HG02642 (cell line): ENCODE measurements around the gene FHIT.

Experiments
- ATAC-seq: cut with Tn5 transposase; IDR thresholded peaks from one replicate; pipeline ENCODE4 v1.9.1; 2021; ENCODE audit warnings: mild to moderate bottlenecking; ENCODE audit not compliant: unreplicated experiment, poor library complexity

Gene FHIT

DNA sequence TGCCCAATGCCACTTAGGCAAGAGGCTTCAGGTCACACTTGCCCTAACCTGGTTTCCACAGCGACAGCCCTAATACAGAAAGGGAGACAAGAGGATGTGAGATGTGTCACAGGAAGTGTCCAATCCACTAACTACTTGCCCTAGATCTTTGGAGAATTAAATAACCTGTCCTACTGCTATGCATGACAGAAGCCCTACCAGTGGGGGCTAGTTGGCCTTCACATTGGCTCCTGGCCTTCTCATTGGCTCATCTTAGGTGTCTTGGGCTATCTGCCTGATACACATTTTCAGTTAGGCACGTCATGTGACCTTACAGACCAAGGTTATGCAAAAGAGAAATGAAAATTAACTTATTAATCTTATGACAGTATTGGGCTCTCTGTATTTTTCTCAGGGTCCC lies 449.9 kb downstream of the FHIT start:
- no peak for ATAC-seq

DNA sequence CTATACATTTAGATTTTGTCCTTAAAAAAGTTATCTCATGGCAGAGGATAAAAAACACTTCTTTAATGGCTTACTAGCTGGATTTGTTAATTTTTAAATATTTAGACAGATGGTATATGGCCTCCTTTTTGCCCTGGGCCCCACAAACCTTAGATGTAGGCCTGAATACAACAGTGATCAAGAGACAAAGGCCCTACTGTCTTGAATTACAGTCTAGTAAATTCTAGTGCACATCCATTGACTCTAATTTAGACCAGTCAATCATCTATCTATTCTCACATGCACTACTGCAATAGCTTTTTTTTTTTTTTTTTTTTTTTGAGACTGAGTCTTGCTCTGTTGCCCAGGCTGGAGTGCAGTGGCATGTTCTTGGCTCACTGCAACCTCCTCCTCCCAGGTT lies 452.8 kb downstream of the FHIT start:
- no peak for ATAC-seq

DNA sequence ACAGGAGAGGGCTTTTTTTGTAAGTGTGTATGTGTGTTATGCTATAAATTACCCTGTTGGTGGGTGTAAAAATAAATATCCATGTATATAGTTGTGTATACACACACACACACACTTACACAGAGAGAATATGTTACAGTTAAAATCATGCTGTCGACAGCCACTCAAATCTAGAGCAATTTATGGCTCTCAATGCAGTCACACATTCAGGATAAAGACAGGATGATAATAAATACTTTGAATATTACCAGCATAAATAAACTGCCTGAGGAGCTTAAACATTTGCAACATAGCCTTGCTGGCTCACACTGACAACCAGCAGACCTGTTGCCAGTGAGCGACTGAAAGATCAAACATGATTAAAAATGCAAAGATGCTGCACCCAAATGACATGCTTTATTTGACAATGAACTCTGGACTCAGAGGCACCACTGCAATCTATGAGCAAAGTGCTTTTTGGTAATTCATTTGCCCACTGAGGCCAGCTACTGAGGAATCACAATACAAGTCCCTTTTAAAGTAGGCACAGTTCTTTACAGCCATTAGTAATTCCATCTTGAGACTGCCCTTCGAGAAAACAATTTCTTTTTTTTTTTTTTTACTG lies 458.9 kb downstream of the FHIT start:
- no peak for ATAC-seq

DNA sequence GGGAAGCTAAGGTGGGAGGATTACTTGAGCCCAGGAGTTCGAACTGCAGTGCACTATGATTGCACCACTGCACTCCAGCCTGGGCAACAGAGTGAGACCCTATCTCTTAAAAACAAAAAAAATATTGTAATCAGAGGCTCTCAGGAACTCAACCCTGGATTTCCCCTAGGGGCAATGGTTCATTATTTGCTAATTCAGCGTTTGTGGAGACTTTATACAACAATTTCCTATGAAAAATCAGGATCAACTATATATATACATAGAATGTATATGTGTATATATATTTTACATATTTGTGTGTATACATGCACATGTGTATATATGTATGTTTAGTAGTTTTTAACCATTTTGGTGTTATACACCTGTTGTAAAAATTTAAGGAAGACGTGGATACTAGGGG lies 463.1 kb downstream of the FHIT start:
- ATAC-seq = no peak

DNA sequence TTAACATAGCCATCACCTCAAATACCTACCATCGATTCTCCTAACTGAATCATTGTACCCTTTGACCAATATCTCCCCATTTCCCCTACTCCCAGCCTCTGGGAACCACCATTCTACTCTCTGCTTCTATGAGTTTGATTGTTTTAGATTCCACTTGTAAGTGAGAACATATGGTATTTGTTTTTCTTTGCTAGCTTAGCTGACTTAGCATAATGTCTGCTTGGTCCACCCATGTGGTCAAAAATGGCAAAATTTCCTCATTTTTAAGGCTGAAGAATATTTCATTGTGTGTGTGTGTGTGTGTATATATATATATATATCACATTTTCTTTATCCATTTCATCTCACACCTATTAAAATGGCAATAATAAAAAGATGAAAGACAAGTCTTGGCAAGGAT lies 469.3 kb downstream of the FHIT start:
- no peak for ATAC-seq

DNA sequence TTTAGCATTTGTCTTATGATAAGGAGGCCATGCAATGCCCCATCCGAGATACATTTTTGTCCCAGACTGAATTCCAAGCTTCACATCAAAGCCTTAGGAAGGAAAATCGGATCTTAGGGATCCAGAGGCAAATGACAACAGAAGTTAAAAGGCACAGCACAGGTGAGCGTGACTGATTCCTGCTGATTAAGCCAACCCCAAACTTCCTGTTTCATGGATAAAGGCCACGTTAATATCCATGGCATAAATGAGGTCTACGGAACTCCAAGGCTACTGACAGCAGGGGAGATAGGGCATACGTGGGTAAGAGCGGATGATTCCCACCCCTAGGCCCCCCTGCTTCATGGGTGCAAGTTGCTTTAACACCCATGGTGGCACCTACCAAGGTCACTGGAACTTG lies 471.6 kb downstream of the FHIT start:
- ATAC-seq = no peak

DNA sequence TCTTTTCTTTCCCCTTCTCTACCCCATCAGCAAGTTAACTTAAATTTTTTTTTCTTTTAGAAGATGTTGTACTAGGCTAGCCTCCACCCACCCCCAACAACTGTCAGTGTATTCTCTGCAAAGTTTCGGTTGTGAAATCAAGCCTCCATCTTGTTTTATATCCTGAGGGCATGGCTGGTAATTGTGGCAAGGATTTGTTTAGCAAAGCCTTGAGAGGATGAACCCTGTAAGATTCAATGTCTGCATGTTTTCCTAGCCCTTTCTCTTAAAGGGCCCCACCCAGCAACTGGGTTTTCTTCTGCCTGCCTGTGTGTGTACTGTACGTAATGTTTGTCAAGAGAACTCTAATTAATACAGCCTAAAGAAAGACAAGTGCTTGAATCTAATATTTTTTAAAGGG lies 475.3 kb downstream of the FHIT start:
- ATAC-seq = no peak

DNA sequence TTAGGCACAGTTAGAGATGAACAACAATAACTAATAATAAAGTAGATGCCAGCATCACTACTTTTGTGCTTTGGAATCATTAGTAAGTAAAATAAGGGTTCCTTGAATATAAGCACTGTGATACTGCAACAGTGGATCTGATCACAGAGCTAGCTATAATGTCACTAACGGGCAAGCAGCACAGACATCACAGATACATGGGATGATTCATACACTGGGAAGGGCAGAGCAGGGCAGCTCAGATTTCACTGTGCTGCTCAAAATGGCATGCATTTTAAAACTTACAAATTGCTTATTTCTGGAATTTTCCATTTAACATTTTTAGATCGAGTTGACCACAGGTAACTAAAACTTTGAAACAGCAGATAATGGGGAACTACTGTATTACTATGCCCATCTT lies 476.6 kb downstream of the FHIT start:
- no peak for ATAC-seq

DNA sequence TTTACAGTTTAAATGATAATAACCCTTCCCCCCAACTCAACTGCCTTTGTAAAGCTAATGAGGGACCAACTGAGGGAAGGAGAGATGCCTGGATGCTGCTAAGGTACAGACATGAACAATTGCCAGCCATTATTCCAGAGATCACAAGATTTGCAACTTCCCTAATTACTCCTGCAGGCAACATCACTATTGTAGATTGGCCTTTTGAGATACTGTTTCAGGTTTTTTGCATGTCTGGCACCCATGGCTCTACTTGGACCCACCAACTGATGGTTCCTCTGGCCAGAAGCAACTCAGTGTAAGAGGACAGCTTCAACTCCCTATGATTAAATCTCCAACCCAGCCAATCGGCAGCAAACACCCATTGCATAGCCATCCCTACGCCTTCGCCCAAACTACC lies 478.7 kb downstream of the FHIT start:
- no peak for ATAC-seq

DNA sequence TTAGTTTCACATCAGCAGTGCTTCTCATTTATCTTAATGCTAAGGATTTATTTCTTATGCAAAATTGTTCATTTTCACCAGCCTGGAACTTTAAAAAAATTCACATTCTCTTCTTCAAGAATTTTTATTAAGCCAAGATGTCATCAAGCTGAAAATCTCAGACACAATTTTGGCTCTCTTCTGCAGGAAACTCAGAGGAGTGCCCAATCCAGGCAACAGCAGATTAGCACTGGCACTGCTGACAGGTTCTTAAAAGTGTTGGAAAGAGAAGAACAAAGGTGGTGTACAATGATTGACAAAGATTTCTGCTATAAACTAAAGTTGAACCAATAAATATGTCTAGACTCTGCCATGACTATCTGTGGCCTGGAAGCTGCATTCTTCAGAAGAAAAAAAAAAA lies 479.5 kb downstream of the FHIT start:
- ATAC-seq = no peak

DNA sequence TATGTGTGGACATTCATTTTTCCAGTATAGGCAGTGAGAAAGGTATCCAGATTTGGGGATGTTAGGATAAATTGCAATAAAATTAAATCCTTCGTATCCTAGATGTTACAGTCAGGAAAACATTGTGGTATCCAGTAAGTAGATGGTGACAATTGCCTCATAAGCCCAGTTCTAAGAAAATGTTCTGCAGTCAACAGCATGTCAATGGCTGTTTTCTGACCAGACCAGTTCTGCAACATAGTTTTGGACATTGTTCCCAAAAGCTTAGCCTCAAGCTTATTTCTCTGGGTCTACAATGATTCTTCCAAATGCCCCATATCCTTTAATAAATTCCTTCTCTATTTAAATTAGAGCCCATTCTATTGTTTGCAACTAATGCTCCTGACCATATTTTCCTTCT lies 480.7 kb downstream of the FHIT start:
- ATAC-seq = no peak

DNA sequence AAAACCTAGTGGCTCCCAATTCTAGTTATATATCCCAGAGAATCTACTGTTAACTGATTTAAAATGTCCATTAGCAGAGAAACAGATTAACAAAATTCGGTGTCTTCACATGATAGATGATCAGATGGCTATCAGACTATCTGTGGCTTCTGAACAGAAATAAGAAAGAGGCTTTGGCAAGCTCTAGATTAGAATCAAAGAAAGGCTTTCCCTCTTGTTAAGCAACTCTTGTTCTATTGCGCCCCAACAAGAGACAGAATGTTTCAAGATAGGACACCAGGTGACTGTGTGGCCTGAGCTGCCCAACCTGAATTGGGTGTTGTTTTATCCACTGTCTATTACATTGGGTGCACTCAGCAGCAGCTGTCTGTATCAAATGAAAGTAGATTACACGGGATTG lies 483.7 kb downstream of the FHIT start:
- no peak for ATAC-seq

DNA sequence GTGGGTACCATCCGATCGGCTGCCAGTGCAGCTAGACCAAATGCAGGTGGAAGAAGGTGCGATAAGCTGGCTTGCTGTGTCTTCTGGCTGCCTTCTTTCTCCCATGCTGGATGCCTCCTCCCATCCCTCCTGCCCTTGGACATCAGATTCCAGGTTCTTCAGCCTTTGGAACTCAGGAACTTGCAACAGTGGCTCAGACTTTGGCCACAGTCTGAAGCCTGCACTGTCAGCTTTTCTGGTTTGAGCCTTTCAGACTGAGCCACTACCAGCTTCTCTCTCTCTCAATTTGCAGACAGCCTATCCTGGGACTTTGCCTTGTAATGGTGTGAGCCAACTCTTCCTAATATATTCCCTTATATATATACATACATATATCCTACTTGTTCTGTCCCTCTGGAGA lies 485.5 kb downstream of the FHIT start:
- no peak for ATAC-seq

DNA sequence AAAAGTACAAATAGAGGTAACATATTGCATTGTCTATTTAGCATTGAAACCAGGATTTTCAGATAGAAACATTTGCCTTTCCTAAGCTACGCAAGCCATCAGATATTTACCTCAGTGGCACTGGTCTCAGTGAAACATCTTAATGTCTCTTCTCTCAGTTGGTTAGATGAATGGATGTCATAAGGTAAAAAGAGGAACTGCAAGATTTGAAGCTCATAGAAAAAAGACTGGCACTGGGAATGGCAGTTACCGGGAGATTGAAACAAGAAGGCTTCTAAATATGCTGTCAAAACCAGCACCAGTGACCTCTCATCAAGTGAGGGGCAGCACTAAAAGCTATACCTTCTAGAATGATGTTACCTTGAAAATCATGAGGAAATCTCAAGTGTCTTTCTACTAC lies 486.4 kb downstream of the FHIT start:
- no peak for ATAC-seq

DNA sequence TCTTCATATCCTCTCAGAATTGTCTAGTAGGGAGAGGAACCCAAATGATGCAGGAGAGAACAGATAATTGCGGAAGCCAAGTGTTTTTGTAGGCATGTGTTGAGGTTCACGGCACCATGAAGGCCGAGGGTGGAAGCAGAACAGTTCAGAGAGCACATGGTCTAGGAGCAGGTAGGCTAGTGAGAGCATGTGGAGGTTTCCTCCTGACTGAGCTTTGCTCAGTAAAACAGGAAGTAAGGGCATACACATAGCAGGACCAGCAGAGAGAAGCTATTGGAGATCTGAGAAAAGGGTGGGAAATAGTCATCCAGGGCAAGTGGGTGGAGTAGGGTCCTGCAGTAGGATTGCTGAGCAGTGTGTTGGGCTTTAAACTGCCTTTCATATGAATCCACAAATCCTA lies 491.1 kb downstream of the FHIT start:
- no peak for ATAC-seq

DNA sequence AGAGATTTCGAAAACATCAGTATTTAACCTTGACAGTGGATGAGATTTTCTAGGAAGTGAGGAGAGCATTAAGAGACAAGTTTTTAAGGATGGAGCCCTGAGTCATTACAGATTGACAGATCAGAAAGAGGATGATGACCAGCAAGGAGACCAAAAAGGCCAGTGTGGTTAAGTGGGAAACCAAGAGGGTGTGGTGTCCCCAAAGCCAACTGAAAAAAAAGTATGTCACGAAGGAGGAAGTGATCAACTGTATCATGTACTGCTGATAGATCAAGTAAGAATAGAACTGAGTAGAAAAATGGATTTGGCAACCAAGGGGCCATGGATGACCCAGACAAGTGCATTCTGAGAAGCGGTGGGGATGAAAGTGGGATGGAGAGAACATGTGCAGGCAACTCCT lies 491.8 kb downstream of the FHIT start:
- ATAC-seq = no peak

DNA sequence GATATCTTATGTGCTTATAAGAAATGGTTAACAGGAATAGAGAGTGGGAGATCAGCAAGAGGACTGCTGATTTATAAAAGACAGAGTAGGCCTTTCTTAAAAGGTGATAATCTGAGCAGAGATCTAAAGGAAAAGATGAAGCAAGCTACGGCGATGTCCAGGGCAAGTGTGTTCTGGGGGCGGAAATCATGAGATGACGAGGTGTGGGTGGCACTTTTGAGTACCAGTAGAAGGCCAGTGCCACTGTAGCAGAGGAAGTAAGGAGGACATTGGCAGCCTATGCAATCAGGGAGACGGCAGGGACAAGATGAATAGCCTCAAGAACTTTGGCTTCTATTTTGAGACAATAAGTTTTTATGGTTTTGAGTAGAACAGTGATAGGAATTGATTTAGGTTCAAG lies 492.4 kb downstream of the FHIT start:
- no peak for ATAC-seq

DNA sequence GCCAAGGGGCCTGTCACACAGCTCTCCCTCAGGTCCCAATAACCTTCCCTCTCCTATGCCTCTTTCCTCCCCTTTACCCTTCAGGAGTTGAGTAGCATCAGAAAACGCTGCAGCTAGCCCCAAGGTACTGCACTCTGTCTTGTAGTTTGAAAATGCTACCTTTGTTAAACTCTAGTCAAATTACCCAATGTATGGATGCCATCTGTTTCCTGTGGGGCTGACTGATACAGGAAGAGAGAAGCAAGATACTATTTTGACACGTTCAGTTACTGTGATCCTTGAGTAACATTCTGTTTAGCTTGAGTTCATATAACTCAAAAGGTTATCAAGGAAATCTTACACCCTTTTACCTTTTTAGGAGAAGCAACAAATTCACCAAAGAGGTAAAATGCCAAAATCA lies 493.1 kb downstream of the FHIT start:
- ATAC-seq = no peak

DNA sequence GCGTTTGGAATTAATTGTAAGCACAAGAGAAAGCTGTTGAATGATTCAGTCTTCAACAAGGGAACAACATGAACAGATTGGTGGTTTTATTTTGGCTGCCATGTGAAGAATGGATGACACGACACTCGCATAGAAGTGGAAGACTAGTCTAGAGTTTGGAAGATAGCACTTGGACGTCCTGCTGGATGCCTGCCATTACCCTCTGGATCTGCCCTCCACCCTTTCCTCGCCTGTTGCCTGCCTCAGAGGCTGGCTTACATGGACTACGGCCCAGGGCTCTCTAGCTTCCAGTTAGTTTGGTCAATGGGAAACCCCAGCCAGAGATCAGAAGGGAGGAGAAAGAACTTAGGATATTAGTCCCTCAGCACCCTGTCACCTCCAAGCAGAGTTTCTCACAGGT lies 493.5 kb downstream of the FHIT start:
- ATAC-seq = no peak

DNA sequence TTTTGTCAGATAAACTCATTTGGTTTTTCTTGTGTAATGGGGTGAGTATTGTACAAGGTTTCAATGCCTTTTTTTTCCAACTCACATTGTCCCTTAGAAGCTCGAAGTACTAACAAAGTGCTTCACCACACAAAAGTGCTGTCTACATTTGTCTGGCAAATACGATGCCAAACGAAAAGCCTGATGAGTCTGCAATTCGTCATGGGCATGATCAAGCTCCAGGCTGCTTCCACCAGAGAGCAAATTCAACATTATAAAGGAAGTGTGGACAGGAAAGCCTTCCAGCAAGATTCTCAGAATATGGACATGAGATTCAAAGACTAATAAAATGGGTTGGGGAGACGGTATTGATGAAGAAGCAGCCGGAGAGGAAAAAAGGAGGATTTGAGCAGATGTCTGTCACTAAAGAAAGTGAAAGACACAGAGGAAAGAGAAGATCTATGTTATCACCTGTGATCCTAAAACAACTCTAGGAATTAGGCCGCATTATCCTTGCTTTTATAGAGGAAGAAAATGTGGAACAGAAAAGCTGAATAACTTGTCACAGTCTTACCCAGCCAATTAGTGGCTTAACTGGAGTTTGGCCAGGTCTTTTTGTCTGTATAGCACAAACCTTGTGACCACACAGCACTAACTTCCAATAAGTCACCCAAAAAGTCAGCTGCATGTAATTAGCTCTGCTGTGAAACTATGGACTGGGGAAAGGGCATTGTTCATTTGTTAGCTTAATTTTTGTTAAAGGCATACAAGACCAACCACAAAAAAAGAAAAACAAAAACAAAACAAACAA lies 494.8 kb downstream of the FHIT start:
- no peak for ATAC-seq

DNA sequence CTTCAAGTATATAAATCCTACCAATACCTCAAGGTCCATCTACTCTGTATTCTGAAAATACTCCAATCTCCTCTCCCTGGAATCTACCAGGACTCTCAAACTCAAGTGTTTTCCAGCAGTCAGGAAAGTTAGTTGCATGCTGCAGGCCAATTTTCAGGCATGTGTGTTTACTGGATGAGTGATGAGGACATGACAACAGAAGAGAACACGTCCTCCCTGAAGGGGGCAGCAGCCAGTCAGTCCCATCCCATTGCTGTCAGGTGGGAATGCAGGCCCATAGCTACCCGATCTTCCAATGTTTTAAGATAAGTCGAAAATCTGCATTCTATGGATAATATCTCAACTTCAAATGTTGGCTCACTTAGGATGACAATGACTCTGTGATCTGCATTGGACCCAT lies 496.2 kb downstream of the FHIT start:
- no peak for ATAC-seq

DNA sequence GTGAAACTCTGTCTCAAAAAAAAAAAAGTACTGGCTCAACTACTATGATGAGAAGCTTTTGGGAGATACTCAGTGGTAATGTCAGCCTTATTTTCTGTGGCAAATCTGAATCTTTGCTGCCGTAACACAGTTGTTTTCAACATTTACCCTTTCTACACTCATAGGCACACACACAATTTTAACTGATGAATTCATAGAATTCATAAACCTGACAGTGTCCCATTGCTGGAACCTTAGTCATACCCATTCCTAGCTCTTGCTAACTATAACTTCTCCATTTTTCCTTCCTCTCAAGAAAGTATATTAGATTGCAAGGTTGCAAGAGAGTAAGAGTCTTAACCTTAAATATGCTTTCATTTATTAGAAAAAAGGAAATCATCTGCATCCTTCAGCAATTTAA lies 496.6 kb downstream of the FHIT start:
- ATAC-seq = no peak
